WTC11 (cell line): ENCODE data around the gene BCAS3.

Source experiments
- FOXJ3 ChIP-seq: sonication (generic); formaldehyde crosslinking; IDR thresholded peaks from 2 replicates; pipeline ENCODE4 v1.9.0; 2021; ENCODE audit warnings: missing genetic modification reagents, mild to moderate bottlenecking, borderline replicate concordance
- SMAD4 ChIP-seq: sonication (generic); formaldehyde crosslinking; IDR thresholded peaks from 2 replicates; pipeline ENCODE4 v1.8.0; 2022; ENCODE audit warnings: mild to moderate bottlenecking, missing genetic modification reagents
- STAT6 ChIP-seq: sonication (generic); formaldehyde crosslinking; conservative IDR thresholded peaks from 2 replicates; pipeline ENCODE4 v1.8.1; 2023; ENCODE audit warnings: mild to moderate bottlenecking, low read depth, missing genetic modification reagents, moderate library complexity
- ZNF232 ChIP-seq: sonication (generic); formaldehyde crosslinking; IDR thresholded peaks from 2 replicates; pipeline ENCODE4 v1.8.0; 2022; ENCODE audit warnings: mild to moderate bottlenecking, missing genetic modification reagents

- TF ChIP-seq FOXJ3 (no peak), SMAD4 (CRISPR knock-in tag) (no peak), STAT6 (CRISPR knock-in tag) (no peak), ZNF232 (CRISPR knock-in tag) (no peak)
Measured at GRCh38 chr17:60676758-60677307, 818 bp upstream of the BCAS3 start.
